Stimulated activated effector memory CD8-positive, alpha-beta T cell treated with anti-CD3 and anti-CD28 coated beads, Interleukin-12 subunit alpha, Interleukin-12 subunit beta, amount 100 ng/mL, for 72 hours (primary cell): ENCODE measurements around the gene LRRC4C.

Source experiments
- ATAC-seq: fragments of 150-1000 bp; cut with Tn5 transposase; 2 replicates; pipeline ENCODE4 v1.10.0; 2021
- DNase-seq, 2 donors: peaks; one replicate each; pipeline ENCODE4 v3.0.0; 2021 to 2022; ENCODE audit warnings: low spot score in 2 of 2
- H3K27ac Mint-ChIP-seq: one replicate; pipeline ENCODE4 v1.8.0; 2022; ENCODE audit warnings: mild to moderate bottlenecking, mixed read lengths
- H3K36me3 Mint-ChIP-seq: one replicate; pipeline ENCODE4 v1.8.0; 2022; ENCODE audit warnings: mild to moderate bottlenecking, mixed read lengths
- H3K4me1 Mint-ChIP-seq: one replicate; pipeline ENCODE4 v1.8.0; 2022; ENCODE audit warnings: mixed read lengths
- H3K4me3 Mint-ChIP-seq: one replicate; pipeline ENCODE4 v1.8.0; 2022; ENCODE audit warnings: mild to moderate bottlenecking, mixed read lengths
- H3K9me3 Mint-ChIP-seq: one replicate; pipeline ENCODE4 v1.8.0; 2022; ENCODE audit warnings: mixed read lengths

LRRC4C gene

DNA sequence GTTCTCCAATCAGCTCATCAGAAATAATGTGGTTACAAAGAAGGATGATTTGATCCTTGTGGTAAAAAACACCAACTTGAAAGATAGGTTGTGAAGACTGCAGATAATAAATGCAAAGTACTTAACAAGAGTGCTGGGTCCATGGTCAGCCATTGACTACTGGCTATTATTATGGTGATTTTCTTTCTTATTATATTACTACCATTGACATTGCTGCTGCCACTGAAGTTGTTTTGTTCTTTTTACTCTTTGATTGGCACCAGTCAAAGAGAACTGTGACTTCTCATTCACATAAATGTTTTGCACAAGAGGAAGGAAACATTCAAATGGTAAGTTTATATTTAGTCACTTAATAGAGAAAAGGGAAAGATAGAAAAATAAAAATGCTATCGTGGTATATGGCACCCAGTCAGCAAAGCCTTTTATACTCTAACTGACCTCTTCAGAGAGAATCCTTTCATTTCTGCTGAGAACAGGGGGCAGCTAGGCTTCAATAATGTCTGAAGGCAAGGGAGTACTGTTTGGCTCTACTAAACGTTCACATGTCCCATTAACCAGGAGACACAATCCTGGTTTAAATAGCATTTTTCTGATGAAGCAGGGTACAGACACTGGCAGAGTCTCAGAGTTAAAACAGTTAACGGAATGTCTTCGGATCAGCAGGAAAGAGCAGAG is 64.8 kb downstream of the LRRC4C start:
- H3K4me3 Mint-ChIP-seq, result no peak overlapping the region
- no peak overlapping the region for H3K27ac Mint-ChIP-seq
- ATAC-seq, result no peak

DNA sequence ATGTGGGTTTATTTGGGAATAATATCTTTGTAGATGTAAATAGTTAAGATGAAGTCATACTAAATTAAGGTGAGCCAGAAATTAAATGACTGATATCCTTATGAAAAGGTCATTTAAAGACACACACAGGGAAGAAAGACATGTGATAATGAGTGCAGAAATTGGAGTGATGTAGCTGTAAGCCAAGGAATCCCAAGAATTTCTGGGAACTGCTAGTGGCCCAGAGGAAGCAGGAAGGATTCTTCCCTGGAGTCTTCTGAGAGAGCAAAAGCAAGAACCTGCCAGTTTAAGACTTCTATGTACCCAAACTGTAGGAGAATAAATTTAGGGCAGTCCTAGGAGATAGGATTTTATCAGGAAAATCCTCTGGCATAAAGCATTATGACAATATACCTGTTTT is 66.9 kb downstream of the LRRC4C start:
- peaks cover 27% of the 10 kb centered on the region for H3K9me3 Mint-ChIP-seq
- DNase-seq (no peak), ATAC-seq (no peak)
- H3K27ac Mint-ChIP-seq, result no peak overlapping the region
- no peak overlapping the region for H3K4me3 Mint-ChIP-seq
- no peaks in the 10 kb centered on the region for H3K4me1 Mint-ChIP-seq
- no peaks in the 10 kb centered on the region for H3K36me3 Mint-ChIP-seq

More for the DNA sequence above, 64.8 kb downstream of the LRRC4C start:
- Mint-ChIP-seq H3K9me3 (peaks cover 21% of the 10 kb centered on the region), H3K4me1 (no peaks in the 10 kb centered on the region), H3K36me3 (no peaks in the 10 kb centered on the region)
- DNase-seq, result no peak

DNA sequence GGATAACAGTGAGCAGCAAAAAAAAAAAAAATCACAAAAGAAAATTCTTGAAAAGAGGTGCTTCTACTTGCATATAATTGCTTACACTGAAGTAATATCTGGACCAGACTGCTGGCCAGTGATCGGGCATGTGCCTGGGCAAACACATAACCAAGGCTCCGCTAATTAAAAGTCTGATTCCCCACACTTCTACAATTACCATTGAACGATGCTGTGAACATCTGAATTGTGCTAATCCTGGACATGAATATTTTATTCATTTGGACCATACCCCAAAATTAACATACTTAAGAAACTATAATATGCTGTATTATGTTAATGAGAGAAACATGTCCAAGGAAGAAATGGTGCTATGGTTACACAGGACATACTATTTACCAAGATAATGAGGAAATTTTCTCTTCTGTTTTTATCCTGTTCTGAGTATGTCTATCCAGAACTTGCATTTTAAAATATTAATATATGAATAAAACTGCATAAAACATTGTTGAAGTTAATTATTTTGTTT is 69.8 kb downstream of the LRRC4C start:
- DNase-seq, result no peak
- no peak for ATAC-seq
- H3K4me1 Mint-ChIP-seq, result no peaks in the 10 kb centered on the region
- H3K36me3 Mint-ChIP-seq, result no peaks in the 10 kb centered on the region
- no peak overlapping the region for H3K27ac Mint-ChIP-seq
- H3K4me3 Mint-ChIP-seq, result no peak overlapping the region
- H3K9me3 Mint-ChIP-seq, result peaks cover 27% of the 10 kb centered on the region

DNA sequence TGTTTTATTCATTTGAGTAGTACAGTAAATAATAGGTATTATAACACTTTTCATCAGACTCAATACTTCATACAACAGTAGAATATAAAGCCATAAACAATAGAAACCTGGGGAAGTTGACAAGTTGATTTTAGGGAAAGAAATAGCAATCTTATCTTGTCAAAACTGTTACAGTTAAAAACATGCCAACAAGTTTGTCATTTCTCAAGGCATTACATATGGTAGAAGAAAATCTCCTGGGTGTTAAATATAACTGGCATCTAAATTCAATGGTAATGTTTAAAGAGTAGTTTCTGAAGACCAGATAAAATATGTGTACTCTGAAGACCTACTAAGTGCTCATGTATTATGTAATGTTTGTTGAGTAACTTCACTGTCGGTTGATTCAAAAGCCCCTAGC is 75.1 kb downstream of the LRRC4C start:
- DNase-seq, result no peak
- H3K4me1 Mint-ChIP-seq, result no peaks in the 10 kb centered on the region
- no peak for ATAC-seq
- H3K9me3 Mint-ChIP-seq, result peaks cover 21% of the 10 kb centered on the region
- H3K4me3 Mint-ChIP-seq, result no peak overlapping the region
- H3K36me3 Mint-ChIP-seq, result no peaks in the 10 kb centered on the region
- no peak overlapping the region for H3K27ac Mint-ChIP-seq

DNA sequence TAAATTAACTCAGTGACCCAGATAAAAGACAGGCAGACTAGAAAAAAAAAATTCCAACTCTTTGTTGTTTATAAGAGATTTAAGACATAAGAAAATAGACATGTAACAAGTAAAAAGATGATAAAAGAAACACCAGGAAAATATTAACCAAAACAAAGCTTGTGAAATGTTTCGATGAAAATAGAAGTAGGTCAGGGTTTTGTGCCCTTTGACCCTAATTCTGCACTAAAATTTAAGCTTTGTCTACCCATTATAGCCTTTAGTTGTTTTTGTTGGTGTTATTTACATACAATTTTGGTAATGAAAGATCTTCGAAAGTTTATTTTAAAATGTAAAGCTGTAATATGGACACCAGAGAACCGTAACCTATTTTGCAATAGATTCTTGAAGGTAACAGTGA is 75.7 kb downstream of the LRRC4C start:
- DNase-seq, result no peak
- ATAC-seq, result no peak
- no peaks in the 10 kb centered on the region for H3K36me3 Mint-ChIP-seq
- H3K9me3 Mint-ChIP-seq, result peaks cover 20% of the 10 kb centered on the region
- H3K4me1 Mint-ChIP-seq, result no peaks in the 10 kb centered on the region
- no peak overlapping the region for H3K27ac Mint-ChIP-seq
- H3K4me3 Mint-ChIP-seq, result no peak overlapping the region

DNA sequence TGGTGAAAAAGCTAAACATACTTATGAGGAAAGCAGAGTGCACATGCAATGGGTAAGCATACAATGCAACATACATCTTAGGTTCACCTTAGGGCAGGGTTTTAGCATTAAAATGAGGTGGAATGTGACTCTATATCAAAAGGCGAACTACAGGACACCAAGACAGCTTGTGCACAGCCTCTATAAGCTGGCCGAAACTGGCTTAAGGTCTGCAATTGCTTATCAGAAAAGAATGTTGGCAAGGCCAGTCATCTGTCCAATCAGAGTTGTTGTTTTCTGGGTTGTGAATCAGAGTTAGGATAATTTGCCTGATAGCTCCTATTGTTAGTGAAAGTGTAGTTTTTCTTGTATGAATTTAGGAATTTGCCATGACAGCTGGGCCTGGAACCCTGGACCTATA is 76.5 kb downstream of the LRRC4C start:
- Mint-ChIP-seq H3K36me3 (no peaks in the 10 kb centered on the region), H3K4me3 (no peak overlapping the region), H3K9me3 (peaks cover 15% of the 10 kb centered on the region), H3K4me1 (no peaks in the 10 kb centered on the region), H3K27ac (no peak overlapping the region)
- no peak for ATAC-seq
- no peak for DNase-seq

DNA sequence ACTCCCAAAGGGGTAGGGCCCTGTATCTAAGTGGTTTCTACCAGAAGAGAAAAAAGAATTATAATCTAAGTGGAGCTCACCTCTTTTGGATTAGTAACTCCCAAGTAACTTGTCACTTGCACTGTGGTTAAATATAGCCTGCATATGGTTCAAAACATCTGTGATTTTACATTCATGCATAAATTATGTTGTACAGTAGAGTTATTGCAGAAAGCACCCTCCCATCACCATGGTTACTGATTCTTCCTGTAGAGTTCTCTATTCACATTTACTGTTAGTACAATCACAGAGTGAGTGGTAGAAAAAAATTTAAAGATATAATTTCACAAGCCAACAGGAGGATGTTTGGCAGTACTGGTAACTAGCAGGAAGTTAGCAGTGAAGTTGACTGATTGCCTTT is 80.4 kb downstream of the LRRC4C start:
- DNase-seq (no peak), ATAC-seq (no peak)
- Mint-ChIP-seq H3K9me3 (peaks cover 14% of the 10 kb centered on the region), H3K27ac (no peak overlapping the region), H3K36me3 (no peaks in the 10 kb centered on the region), H3K4me1 (no peaks in the 10 kb centered on the region), H3K4me3 (no peak overlapping the region)

DNA sequence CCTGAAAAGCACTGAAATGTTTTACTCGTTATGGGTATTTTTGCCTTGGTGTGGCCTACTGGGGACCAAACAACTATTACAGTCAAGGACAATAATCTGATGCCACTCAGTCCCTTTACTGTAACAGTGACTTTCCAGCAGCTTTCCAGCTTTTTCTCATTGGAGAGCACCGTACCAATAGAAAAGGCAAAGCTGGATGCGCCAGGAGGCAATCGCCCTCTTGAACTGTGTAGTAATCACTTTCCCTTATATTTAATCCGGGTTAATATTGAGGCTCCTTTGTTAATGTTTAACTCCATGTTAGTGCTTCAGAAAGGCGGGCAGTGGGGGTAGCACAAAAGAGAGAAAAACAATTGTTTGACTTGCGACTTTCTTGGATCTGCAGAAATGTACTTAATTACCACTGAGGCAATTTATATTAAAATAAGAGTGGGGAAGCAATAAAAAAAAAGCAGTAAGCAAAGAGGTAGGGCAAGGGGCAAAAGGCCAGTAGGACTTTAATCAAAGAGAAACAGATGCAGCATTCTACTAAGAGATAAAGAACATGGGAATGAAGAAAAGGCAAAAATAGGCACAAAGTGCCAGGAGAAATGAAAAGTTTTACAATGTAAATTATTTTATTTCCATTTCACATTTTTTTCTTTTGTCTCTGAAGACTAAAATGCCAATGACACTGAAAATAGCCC is 81.6 kb downstream of the LRRC4C start:
- no peak overlapping the region for H3K4me3 Mint-ChIP-seq
- ATAC-seq, result no peak
- no peaks in the 10 kb centered on the region for H3K36me3 Mint-ChIP-seq
- H3K27ac Mint-ChIP-seq, result no peak overlapping the region
- H3K9me3 Mint-ChIP-seq, result peaks cover 11% of the 10 kb centered on the region
- no peak for DNase-seq
- H3K4me1 Mint-ChIP-seq, result no peaks in the 10 kb centered on the region

DNA sequence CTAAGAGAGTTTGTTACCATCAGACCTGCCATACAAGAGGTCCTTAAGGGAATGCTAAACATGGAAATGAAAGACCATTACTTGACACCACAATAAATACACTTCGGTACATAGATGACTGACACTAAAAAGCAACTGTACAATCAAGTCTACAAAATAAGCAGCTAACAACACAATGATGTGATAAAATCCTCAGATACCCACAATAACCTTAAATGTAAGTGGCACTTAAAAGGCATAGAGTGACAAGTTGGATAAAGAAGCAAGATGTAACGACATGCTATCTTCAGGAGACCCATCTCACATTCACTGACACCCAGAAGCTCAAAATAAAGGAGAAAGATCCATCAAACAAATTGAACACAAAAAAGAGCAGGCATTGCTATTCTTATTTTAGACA is 107.6 kb downstream of the LRRC4C start:
- H3K27ac Mint-ChIP-seq, result no peak overlapping the region
- H3K4me1 Mint-ChIP-seq, result no peaks in the 10 kb centered on the region
- no peak for DNase-seq
- H3K36me3 Mint-ChIP-seq, result no peaks in the 10 kb centered on the region
- no peak for ATAC-seq
- peaks cover 31% of the 10 kb centered on the region for H3K9me3 Mint-ChIP-seq
- no peak overlapping the region for H3K4me3 Mint-ChIP-seq

DNA sequence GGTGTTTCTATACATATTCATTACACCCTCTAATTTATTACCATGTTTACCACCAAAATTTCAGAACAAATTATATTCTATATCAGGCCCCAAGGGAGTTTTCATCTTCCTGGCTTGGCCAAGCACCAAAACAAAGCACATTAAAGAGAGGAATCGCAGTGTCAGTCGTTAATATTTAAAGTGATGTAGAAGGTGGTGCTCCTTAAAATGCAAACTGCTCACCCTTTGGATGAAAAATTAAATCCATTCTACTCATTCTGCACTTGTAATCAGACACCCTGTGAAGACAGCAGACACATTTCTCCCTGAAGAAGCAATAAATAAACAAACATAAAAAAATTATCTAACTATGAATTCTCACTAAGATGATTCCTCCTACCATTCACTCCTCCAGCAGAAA is 113.4 kb downstream of the LRRC4C start:
- Mint-ChIP-seq H3K27ac (no peak overlapping the region), H3K9me3 (peaks cover 15% of the 10 kb centered on the region), H3K4me1 (no peaks in the 10 kb centered on the region), H3K36me3 (no peaks in the 10 kb centered on the region), H3K4me3 (no peak overlapping the region)
- ATAC-seq, result no peak
- no peak for DNase-seq

DNA sequence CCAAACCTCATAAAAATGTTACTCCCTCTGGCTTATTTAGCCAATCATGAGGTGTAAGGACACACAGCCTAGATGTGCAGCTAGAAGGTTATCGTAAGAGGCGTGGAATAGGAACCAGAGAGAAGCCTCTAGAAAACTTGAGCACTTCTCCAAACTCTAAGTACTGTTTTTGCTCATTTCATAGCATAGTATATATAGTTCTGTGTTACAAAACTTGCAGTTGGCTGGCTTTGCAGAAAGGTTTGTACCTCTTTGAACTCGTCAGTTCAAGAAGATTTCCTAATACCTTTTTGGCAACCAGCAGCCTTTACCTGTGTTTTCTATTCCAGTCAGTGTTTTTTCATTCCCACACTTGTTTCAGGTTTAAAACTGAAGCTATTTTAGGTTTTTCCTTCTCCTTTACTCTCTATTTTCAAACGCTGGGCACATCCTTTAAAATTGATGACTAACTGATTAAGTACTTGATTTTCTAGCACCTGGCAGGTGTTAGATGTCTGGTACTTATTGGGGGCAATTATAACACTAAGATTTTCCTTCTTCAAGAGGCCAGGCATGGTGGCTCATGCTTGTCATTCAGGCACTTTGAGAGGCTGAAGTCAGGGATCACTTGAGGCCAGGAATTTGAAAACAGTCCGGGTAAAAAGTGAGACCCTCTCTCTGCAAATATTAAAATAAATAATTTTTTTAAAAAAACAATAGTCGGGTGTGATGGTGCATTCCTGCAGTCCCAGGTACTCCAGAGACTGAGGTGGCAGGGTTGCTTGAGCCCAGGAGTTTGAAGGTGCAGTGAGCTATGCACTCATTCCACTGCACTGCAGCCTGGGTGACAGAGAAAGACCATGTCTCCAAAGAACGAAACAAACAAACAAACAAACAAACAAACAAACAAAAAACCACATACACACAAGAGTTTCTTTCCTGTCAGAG is 125.2 kb downstream of the LRRC4C start:
- Mint-ChIP-seq H3K9me3 (peaks cover 25% of the 10 kb centered on the region), H3K4me1 (no peaks in the 10 kb centered on the region), H3K27ac (no peak overlapping the region), H3K36me3 (no peaks in the 10 kb centered on the region), H3K4me3 (no peak overlapping the region)
- no peak for ATAC-seq
- no peak for DNase-seq

DNA sequence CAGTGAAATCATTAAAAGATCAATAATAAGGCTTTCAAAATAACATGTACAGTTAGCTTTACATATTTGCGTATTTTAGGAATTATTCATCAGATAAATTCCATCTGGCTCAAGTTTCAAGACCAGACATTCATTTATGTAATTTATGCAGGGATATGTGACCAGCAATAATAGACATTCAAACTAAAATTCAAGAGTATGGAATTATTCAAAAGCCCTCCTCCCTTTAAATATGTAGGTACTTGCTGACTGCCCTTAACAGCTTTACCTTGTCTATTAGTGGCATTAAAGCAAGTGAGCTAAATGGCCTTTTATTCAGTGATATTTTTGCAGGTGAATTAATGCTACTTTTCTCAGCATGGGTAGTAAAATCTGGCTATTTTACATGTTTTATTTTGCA is 126.1 kb downstream of the LRRC4C start:
- no peaks in the 10 kb centered on the region for H3K4me1 Mint-ChIP-seq
- H3K4me3 Mint-ChIP-seq, result no peak overlapping the region
- H3K36me3 Mint-ChIP-seq, result no peaks in the 10 kb centered on the region
- H3K27ac Mint-ChIP-seq, result no peak overlapping the region
- ATAC-seq, result no peak
- no peak for DNase-seq
- peaks cover 30% of the 10 kb centered on the region for H3K9me3 Mint-ChIP-seq

DNA sequence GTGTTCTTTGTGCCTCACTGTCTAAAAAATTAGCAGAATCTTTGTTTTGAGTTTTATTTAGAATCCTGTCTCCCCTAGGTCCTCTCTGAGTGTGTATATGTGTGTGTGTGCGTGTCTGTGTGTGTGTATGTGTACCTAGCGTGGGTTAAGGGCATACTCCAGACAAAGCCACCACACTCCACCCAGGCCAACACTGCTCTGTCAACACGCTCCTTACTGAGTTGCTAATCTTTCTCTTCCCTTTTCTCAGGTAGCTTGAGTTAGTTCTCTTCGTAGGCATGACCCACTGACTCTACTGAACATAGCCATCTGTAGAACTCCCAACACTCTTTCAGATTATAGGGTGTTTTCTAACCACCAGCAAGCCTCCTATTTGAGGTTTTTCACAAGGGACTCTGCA is 131.1 kb downstream of the LRRC4C start:
- ATAC-seq, result no peak
- no peaks in the 10 kb centered on the region for H3K4me1 Mint-ChIP-seq
- no peak overlapping the region for H3K27ac Mint-ChIP-seq
- no peak overlapping the region for H3K4me3 Mint-ChIP-seq
- H3K9me3 Mint-ChIP-seq, result peaks cover 30% of the 10 kb centered on the region
- DNase-seq, result no peak
- no peaks in the 10 kb centered on the region for H3K36me3 Mint-ChIP-seq

DNA sequence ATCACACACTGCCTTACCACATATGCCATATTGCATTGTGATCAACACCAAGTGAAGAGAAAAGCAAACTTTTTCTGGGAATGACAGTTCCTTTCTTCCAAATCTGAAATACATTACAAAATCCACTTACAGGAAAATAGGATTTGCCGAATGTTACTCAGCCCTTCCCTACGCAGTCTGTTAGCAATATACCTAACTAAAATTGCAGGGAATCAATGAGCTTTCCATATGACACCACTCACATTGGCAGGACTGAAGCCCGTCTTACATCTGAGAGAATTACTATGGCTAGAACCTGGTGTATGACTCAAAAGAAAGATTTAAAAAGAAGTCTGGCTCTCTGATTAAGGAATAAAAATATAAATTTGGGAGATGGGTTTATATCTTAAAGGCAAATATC is 136.0 kb downstream of the LRRC4C start:
- ATAC-seq, result no peak
- peaks cover 15% of the 10 kb centered on the region for H3K9me3 Mint-ChIP-seq
- no peaks in the 10 kb centered on the region for H3K36me3 Mint-ChIP-seq
- DNase-seq, result no peak
- H3K4me1 Mint-ChIP-seq, result no peaks in the 10 kb centered on the region
- no peak overlapping the region for H3K4me3 Mint-ChIP-seq
- H3K27ac Mint-ChIP-seq, result no peak overlapping the region

DNA sequence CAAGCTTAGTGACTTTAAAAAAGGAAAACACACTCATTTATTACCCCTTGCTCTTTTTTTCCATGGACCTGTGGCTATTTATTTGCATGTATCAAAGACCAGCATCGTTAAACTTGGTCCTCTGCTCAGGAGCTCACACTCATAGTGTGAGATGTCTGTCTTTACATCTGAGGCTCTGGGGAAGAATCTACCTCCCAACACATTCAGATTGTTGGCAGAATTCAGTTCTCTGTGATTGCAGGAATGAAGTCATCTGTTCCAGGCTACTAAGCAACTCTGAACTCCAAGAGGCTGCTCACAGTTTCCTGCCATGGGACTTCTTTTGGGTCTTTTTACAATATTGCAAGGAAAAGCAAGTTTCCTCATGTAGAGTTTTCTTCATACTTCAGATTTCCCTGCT is 138.8 kb downstream of the LRRC4C start:
- H3K9me3 Mint-ChIP-seq, result peaks cover 8% of the 10 kb centered on the region
- H3K4me3 Mint-ChIP-seq, result no peak overlapping the region
- no peaks in the 10 kb centered on the region for H3K4me1 Mint-ChIP-seq
- DNase-seq (no peak), ATAC-seq (no peak)
- no peak overlapping the region for H3K27ac Mint-ChIP-seq
- no peaks in the 10 kb centered on the region for H3K36me3 Mint-ChIP-seq
